Adrenal gland (tissue), 12 donors: ENCODE data around the gene SBNO2. TPM values are rescaled to one million over a fixed set of nuclear protein-coding genes. Genes with fewer than 3 reads are reported as not detected.

Experiments used
- DNase-seq, 7 donors: peaks; one replicate each; pipeline ENCODE4 v3.0.0-alpha.2; 2019 to 2020
- H3K27ac ChIP-seq, 5 donors: fragments of 200-600 bp; sonication (generic) in 4 of 5; 1 replicate in 3 of 5; 2 replicates in 2 of 5; pipeline versions ENCODE4 v1.5.1 to v1.8.0; 2016 to 2020; ENCODE audit warnings: mild to moderate bottlenecking in 1 of 5
- H3K27me3 ChIP-seq: fragments of 200-600 bp; 2 replicates; pipeline ENCODE4 v1.8.0; 2021
- H3K36me3 ChIP-seq, 2 donors: fragments of 200-600 bp; replicated peaks in 1 of 2; 1 replicate in 1 of 2; 2 replicates in 1 of 2; pipeline versions ENCODE4 v1.5.1 to v1.8.0; 2018 to 2022
- H3K4me1 ChIP-seq, 2 donors: fragments of 200-600 bp; replicated peaks in 1 of 2; 1 replicate in 1 of 2; 2 replicates in 1 of 2; pipeline versions ENCODE4 v1.5.1 to v1.8.0; 2018 to 2021
- H3K4me3 ChIP-seq, 4 donors: fragments of 200-600 bp; sonication (generic) in 3 of 4; one replicate each; pipeline ENCODE4 v1.5.1; 2016 to 2018
- H3K9me3 ChIP-seq, 3 donors: fragments of 200-600 bp; sonication (generic) in 1 of 3; replicated peaks in 1 of 3; 1 replicate in 2 of 3; 2 replicates in 1 of 3; pipeline versions ENCODE4 v1.5.1 to v1.8.0; 2016 to 2021
- POLR2A ChIP-seq, 2 donors: fragments of 450-650 bp; IDR thresholded peaks; one replicate each; pipeline ENCODE4 v1.6.1; 2017; ENCODE audit warnings: antibody characterized with exemption in 2 of 2, mild to moderate bottlenecking in 2 of 2, moderate library complexity in 1 of 2
- WGBS, 4 donors: extraction: QIAGEN DNeasy Blood & Tissue Kit in 2 of 4; methylation state at CpG; one replicate each; pipeline versions ENCODE4 v1.1.5 to v1.1.7; 2013 to 2017; 5-methylcytosine and 5-hydroxymethylcytosine counted together
- intact Hi-C, 2 donors: fragments of 100-400 bp; cut with DNase I; formaldehyde crosslinking; loops; one replicate each; pipeline versions ENCODE4 v1.14.1 to v1.15.0; 2022 to 2023
- polyA plus RNA-seq, 3 donors: library from polyadenylated mRNA; stranded (reverse); fragments of 200-250 nt in 2 of 3; fragments of 350-450 nt in 1 of 3; fragmentation: Illumina TruSeq in 1 of 3; extraction: RNeasy Lipid Tissue Mini Kit (QIAGEN cat#74804) in 1 of 3; gene quantifications; one replicate each; pipeline ENCODE4 v1.2.3, GENCODE V29; 2013 to 2014
- total RNA-seq, 9 donors: library from RNA; depleted of rRNA in 4 of 9; stranded (reverse); fragments of >200 nt in 4 of 9; fragments of 120-200 nt in 1 of 9; fragmentation: NEBNext Ultra II Directional in 1 of 9; extraction: Animal tissue kit (Norgen Biotek cat#: 25700) in 1 of 9; gene quantifications; one replicate each; pipeline versions ENCODE4 v1.1.0 to v1.2.4, GENCODE V29; 2013 to 2023
- TF ChIP-seq, protein P1 (sequence below), 6 experiments: fragments of 450-650 bp in 4 of 6; fragments of 200-600 bp in 2 of 6; sonication (generic) in 1 of 6; IDR thresholded peaks; 1 replicate in 5 of 6; 2 replicates in 1 of 6; pipeline versions ENCODE4 v1.5.1 to v1.8.0; 2016 to 2021; ENCODE audit warnings: antibody characterized with exemption in 6 of 6, mild to moderate bottlenecking in 2 of 6, moderate library complexity in 1 of 6
- donor health status: healthy with polysubstance abuse.
- donor health status: Bipolar disorder and iron deficiency.
- donor health status: DM: yes; HTN: yes; CAD: no.
- donor health status: DM: no; HTN: no; CAD: no.
- donor health status: DM: no; HTN: no; CAD: no.
- donor health status: DM: yes; HTN: yes; CAD: no.

Gene SBNO2
- total and polyA plus RNA-seq, 12 donors = 13.6 to 176 (median 74.7) TPM

DNA sequence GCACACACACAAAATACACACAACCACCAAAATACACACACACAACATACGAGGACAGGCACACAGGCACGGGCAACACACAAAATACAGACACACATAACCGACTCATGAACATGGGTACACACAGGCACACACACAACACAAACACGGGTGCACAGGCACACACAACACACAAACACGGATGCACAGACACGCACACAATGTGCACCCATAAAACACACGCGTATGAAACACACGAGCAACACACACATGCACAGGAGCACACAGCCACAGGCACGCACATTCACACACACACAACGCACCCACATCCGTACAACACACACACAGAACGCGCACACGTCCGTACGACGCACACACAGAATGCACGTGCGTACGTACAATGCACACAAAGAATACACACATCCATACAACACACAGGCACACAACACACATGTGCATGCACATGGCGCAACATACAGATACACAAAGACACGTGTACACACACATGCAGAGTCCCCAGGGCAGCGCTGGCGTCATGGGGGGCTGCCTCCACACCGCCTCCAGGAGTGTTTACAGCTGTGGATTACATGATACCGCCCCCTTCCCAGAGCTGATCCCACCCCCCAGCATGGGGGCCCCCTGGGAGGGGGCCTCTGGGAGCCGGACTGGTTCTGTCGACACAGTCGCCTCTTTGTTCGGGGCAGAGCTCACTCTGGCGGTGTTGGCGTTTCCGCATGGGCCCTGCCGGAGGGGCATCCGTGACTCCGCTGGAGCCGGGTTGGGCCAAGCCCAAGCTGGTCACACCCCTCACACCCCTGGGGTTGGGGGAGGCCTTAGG is 2.9 kb downstream of the SBNO2 start:
- peak in 3 of 7 donors; percentile 31 to 47 (median 42) for DNase-seq
- peak overlapping the region in 1 of 4 donors; percentile 99 for H3K4me3 ChIP-seq
- no peak for TF ChIP-seq POLR2A (IDR thresholded peaks at IDR 0.05)
- TF ChIP-seq, protein P1, sequence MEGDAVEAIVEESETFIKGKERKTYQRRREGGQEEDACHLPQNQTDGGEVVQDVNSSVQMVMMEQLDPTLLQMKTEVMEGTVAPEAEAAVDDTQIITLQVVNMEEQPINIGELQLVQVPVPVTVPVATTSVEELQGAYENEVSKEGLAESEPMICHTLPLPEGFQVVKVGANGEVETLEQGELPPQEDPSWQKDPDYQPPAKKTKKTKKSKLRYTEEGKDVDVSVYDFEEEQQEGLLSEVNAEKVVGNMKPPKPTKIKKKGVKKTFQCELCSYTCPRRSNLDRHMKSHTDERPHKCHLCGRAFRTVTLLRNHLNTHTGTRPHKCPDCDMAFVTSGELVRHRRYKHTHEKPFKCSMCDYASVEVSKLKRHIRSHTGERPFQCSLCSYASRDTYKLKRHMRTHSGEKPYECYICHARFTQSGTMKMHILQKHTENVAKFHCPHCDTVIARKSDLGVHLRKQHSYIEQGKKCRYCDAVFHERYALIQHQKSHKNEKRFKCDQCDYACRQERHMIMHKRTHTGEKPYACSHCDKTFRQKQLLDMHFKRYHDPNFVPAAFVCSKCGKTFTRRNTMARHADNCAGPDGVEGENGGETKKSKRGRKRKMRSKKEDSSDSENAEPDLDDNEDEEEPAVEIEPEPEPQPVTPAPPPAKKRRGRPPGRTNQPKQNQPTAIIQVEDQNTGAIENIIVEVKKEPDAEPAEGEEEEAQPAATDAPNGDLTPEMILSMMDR (IDR thresholded peaks at IDR 0.05) = no peak
- H3K4me1 ChIP-seq = peaks cover 59% of the 10 kb centered on the region in 2 donors
- no peaks in the 10 kb centered on the region for H3K27me3 ChIP-seq
- H3K9me3 ChIP-seq = no peaks in the 10 kb centered on the region
- intact Hi-C loops = loop anchor here in 1 of 2 donors (5.0 kb wide), 1 partner anchor 44 kb away; no protein-coding TSS in a partner anchor
- peak overlapping the region; percentile 97 to 100 (median 99) for H3K27ac ChIP-seq
- 80 to 87% (median 81%) methylated on average over 26 to 38 of the region's 38 CpGs for WGBS, 4 donors
- H3K36me3 ChIP-seq = no peaks in the 10 kb centered on the region

DNA sequence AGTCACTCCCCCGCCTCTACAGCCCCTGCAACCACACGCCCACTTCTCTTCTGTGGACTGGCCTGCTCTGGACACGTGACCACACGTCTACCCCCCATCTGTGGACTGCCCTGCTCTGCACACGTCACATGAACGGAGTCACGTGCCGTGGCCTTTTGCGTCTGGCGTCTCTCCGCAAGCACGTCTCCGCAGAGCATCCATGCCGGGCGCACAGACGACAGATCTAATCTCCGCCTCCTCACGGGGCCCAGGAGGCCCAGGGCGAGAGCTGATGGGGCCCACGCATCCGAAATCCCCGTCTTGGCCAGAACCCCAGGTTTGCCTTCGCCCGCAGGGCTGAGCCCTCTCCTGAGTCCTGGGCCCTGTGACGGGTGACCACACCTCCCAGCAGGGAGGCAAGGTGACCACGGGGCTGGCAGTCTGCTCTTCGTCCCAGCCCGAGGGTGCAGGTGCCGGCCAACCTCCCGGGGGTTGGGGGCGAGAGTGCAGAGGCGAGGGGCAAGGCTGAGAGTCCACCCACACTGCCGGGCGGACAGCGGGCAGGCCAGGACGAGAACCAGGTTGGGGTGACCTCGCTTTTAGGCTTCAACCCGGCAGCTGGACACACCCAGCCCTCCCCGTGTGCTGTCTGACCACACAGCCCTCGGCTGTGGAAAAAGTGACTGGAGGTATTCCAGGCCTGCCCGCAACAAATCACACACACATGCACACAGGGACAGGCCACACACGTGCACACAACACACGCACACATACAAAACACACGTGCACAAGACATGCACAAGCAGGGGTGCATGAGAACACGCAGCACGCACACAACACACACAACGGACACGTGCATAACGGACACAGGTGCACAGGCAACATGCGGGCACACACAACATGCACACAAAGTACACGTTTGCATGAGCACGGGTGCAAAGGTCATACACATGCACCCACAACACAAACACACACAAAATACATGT is 3.9 kb downstream of the SBNO2 start:
- Histone ChIP-seq H3K27ac (peak overlapping the region; percentile 97 to 100 (median 99)), H3K4me1 (peaks cover 61% of the 10 kb centered on the region in 2 donors)
- intact Hi-C loops = loop anchor here in 1 of 2 donors (5.0 kb wide), 1 partner anchor 43 kb away; no protein-coding TSS in a partner anchor

DNA sequence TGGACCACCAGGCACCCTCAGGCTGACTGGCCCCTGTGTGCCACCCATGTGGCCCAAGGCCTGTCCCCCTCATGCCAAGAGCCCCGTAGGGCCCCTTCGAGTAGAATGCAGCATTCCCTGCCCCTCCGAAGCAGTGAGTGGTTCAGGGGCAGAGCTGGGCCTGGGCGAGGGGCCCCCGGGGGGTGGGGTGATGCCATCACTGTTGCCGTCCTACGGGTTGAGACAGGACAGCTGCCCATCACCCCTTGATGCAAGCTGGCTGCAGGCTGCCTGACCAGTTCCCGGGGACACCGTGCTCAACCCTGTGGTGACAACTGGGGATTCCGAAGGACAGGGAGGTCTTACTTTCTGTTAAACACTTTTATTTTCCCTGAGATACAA is 4.7 kb downstream of the SBNO2 start:
- H3K27ac ChIP-seq = peak overlapping the region; percentile 97 to 100 (median 99)
- WGBS, 4 donors = 17 to 39% (median 36%) methylated on average over 2 to 10 of the region's 10 CpGs; no CpG with 5 or more reads in 1 of the 4 donors
- TF ChIP-seq POLR2A (IDR thresholded peaks at IDR 0.05) = no peak
- peak overlapping the region in 2 of 4 donors; percentile 26 to 63 for H3K4me3 ChIP-seq
- H3K27me3 ChIP-seq = no peaks in the 10 kb centered on the region
- no peaks in the 10 kb centered on the region for H3K36me3 ChIP-seq
- H3K4me1 ChIP-seq = peaks cover 64 to 65% of the 10 kb centered on the region in 2 donors
- DNase-seq = peak in 3 of 7 donors; percentile 46 to 58 (median 51)
- no peaks in the 10 kb centered on the region for H3K9me3 ChIP-seq
- intact Hi-C loops = no loop called here

More for the DNA sequence above, 3.9 kb downstream of the SBNO2 start:
- 45 to 65% (median 54%) methylated on average over 19 to 52 of the region's 52 CpGs for WGBS, 4 donors
- H3K36me3 ChIP-seq = no peaks in the 10 kb centered on the region
- H3K27me3 ChIP-seq = no peaks in the 10 kb centered on the region
- H3K9me3 ChIP-seq = no peaks in the 10 kb centered on the region
- peak overlapping the region in 1 of 4 donors; percentile 63 for H3K4me3 ChIP-seq
- TF ChIP-seq, protein P1 (IDR thresholded peaks at IDR 0.05) = no peak
- peak; percentile 67 to 87 for TF ChIP-seq POLR2A (IDR thresholded peaks at IDR 0.05)
- peak; percentile 85 to 95 (median 93) for DNase-seq

DNA sequence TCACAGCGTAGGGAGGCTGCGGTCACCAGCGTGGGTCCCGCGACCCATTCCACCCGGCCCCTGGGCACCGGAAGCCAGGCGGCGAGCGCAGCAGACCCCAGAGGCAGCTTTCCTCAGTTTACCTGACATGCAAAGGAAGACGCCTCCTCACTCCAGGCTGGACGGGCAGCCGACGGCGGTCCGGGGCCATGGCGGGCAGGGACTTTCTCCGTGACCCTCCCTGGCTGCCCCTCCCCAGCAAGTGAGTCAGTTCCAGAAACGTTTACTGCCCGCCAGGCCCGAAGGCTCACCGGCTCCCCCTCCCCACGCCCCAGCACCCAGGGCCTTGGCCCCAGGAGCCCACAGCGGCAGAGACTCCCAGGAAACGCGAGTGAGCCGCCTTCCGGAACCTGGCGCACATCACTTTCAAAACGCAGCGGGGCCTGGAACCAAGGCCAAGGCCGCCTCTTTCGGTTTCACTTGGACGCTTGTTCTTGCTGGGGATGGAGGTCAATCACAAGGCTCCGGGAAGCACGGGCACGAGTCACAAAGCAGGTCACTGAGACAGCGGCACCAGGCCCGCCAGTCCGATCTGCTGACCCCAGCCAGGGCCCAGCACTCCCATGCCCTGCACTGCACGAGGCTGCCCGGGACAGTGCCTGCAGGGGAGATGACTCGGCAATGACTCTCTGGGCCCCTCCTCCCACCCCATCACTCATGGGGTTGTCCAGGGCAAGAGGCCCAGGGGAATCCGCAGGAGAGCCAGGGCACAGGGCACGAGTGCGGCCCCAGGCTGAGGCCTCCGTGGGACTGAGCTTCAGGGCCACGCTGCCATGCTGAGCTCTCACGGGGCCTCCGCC is 5.3 kb downstream of the SBNO2 start:
- TF ChIP-seq, protein P1 (IDR thresholded peaks at IDR 0.05) = no peak
- peak; percentile 45 to 96 for TF ChIP-seq POLR2A (IDR thresholded peaks at IDR 0.05)
- DNase-seq = peak; percentile 85 to 95 (median 94)
- H3K27ac ChIP-seq = peak overlapping the region; percentile 97 to 100 (median 99)
- peak overlapping the region in 3 of 4 donors; percentile 6 to 63 (median 26) for H3K4me3 ChIP-seq
- H3K4me1 ChIP-seq = peaks cover 65 to 67% of the 10 kb centered on the region in 2 donors
- 15 to 57% (median 31%) methylated on average over 14 to 50 of the region's 50 CpGs for WGBS, 4 donors
- H3K9me3 ChIP-seq = no peaks in the 10 kb centered on the region
- intact Hi-C loops = no loop called here
- H3K36me3 ChIP-seq = no peaks in the 10 kb centered on the region
- no peaks in the 10 kb centered on the region for H3K27me3 ChIP-seq
